Neural progenitor cell (in vitro differentiated cells): ENCODE data around the gene CCDC60.

Experiments
- EZH2 ChIP-seq: fragments of 200-600 bp; sonication (generic); IDR thresholded peaks from 2 replicates; pipeline ENCODE4 v1.6.1; 2017; ENCODE audit warnings: antibody characterized with exemption, mild to moderate bottlenecking, moderate library complexity
- TF ChIP-seq, protein P1 (sequence below): fragments of 200-600 bp; sonication (generic); IDR thresholded peaks from 2 replicates; pipeline ENCODE4 v1.5.1; 2017; ENCODE audit warnings: antibody characterized with exemption, mild to moderate bottlenecking

DNA sequence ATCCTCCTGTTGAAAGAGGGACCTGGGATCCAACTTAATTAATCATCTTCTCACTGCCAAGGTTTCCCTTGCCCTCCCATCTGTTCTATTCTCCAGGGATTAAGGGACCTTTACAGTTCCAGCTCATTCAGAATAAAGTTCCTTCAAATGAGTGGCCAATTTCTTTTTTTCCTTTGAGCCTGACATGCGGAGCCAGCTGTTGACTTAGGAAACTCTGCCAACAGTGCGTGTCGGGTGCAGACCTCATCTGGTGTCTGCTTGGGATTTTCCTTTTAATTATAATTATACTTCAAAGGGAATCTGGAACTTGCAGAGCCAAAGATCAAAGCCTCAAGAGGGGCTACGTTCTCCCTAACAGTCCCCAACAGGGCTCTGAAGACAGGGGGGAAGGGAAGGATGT, 64.8 kb downstream of the CCDC60 start:
- TF ChIP-seq, protein P1, sequence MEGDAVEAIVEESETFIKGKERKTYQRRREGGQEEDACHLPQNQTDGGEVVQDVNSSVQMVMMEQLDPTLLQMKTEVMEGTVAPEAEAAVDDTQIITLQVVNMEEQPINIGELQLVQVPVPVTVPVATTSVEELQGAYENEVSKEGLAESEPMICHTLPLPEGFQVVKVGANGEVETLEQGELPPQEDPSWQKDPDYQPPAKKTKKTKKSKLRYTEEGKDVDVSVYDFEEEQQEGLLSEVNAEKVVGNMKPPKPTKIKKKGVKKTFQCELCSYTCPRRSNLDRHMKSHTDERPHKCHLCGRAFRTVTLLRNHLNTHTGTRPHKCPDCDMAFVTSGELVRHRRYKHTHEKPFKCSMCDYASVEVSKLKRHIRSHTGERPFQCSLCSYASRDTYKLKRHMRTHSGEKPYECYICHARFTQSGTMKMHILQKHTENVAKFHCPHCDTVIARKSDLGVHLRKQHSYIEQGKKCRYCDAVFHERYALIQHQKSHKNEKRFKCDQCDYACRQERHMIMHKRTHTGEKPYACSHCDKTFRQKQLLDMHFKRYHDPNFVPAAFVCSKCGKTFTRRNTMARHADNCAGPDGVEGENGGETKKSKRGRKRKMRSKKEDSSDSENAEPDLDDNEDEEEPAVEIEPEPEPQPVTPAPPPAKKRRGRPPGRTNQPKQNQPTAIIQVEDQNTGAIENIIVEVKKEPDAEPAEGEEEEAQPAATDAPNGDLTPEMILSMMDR = no peak
- no peak for TF ChIP-seq EZH2
